PC-9 (cell line): ENCODE data around the gene SLC25A30. TPM values are rescaled to one million over a fixed set of nuclear protein-coding genes. Genes with fewer than 3 reads are reported as not detected.
"Not testable (repeated sequence)": the region's sequence is repeated elsewhere in the genome, so short reads cannot be mapped to it uniquely, and the experiment has no call there.

Source experiments
- BruUV-seq: library from RNA; stranded (reverse); fragments of 400-500 nt; replicated peaks from 2 replicates; lab custom pipeline; 2021; lab: Mats Ljungman, UMichigan
- CTCF ChIA-PET: fragments of 300-600 bp; sonication (Branson Sonifier 250); formaldehyde crosslinking; loops from one replicate; lab custom pipeline; 2022; ENCODE audit warnings: antibody characterized with exemption; lab: Charles Lee
- POLR2A ChIA-PET: fragments of 300-600 bp; sonication (Branson Sonifier 250); formaldehyde crosslinking; loops from one replicate; lab custom pipeline; 2022; ENCODE audit warnings: antibody characterized with exemption; ENCODE audit not compliant: unreplicated experiment; lab: Charles Lee
- DNase-seq, 2 experiments: peaks; one replicate each; pipeline versions ENCODE4 v3.0.0 to v3.0.0-alpha.2; 2015 to 2022; ENCODE audit warnings: mixed read lengths in 1 of 2
- H2AFZ ChIP-seq: fragments of 200-600 bp; sonication (generic); 2 replicates; pipeline ENCODE4 v1.8.1; 2017; ENCODE audit warnings: antibody characterized with exemption
- H3F3A ChIP-seq: fragments of 200-600 bp; sonication (generic); 2 replicates; pipeline ENCODE4 v1.8.1; 2017; ENCODE audit warnings: antibody characterized with exemption, mild to moderate bottlenecking, low read depth; ENCODE audit not compliant: insufficient read depth
- H3K27ac ChIP-seq: fragments of 200-600 bp; sonication (generic); 2 replicates; pipeline ENCODE4 v1.6.1; 2016; ENCODE audit warnings: mixed run types
- H3K27me3 ChIP-seq: fragments of 200-600 bp; sonication (generic); 2 replicates; pipeline ENCODE4 v1.6.1; 2016; ENCODE audit warnings: low read depth, mixed run types; ENCODE audit not compliant: insufficient read depth
- H3K36me3 ChIP-seq: fragments of 200-600 bp; sonication (generic); 2 replicates; pipeline ENCODE4 v1.6.1; 2016; ENCODE audit warnings: low read depth, mixed run types
- H3K4me1 ChIP-seq: fragments of 200-600 bp; sonication (generic); replicated peaks from 2 replicates; pipeline ENCODE4 v1.6.1; 2016; ENCODE audit warnings: mixed run types; ENCODE audit not compliant: insufficient read depth
- H3K4me2 ChIP-seq: fragments of 200-600 bp; sonication (generic); 2 replicates; pipeline ENCODE4 v1.6.1; 2017; ENCODE audit warnings: mixed run types
- H3K4me3 ChIP-seq: fragments of 200-600 bp; sonication (generic); 2 replicates; pipeline ENCODE4 v1.6.1; 2016; ENCODE audit warnings: mixed run types
- H3K79me2 ChIP-seq: fragments of 200-600 bp; sonication (generic); 2 replicates; pipeline ENCODE4 v1.6.1; 2017; ENCODE audit warnings: low read depth, mixed run types
- H3K9me2 ChIP-seq: fragments of 200-600 bp; sonication (generic); 2 replicates; pipeline ENCODE4 v1.8.1; 2017; ENCODE audit warnings: mild to moderate bottlenecking; ENCODE audit not compliant: insufficient read depth
- H3K9me3 ChIP-seq: fragments of 200-600 bp; sonication (generic); 2 replicates; pipeline ENCODE4 v1.8.1; 2016; ENCODE audit warnings: low read depth; ENCODE audit not compliant: insufficient read depth
- H4K20me1 ChIP-seq: fragments of 200-600 bp; sonication (generic); 2 replicates; pipeline ENCODE4 v1.8.1; 2017; ENCODE audit not compliant: insufficient read depth
- CTCF ChIP-seq: fragments of 200-600 bp; sonication (generic); conservative IDR thresholded peaks from 2 replicates; pipeline ENCODE4 v1.6.1; 2017; ENCODE audit warnings: mixed run types, antibody characterized with exemption, mild to moderate bottlenecking, moderate library complexity
- EZH2 ChIP-seq: fragments of 200-600 bp; sonication (generic); IDR thresholded peaks from 2 replicates; pipeline ENCODE4 v1.8.0; 2017; ENCODE audit warnings: antibody characterized with exemption, low read depth
- intact Hi-C: fragments of 100-400 bp; cut with micrococcal nuclease; formaldehyde crosslinking; loops from one replicate; pipeline ENCODE4 v1.10.0; 2022; ENCODE audit not compliant: unreplicated experiment
- total RNA-seq: library from RNA; stranded (reverse); gene quantifications from 2 replicates; pipeline ENCODE4 v1.2.3, GENCODE V29; 2021

SLC25A30 gene
- total RNA-seq, 1 experiment from 2014 or later, result 11.2 TPM

DNA sequence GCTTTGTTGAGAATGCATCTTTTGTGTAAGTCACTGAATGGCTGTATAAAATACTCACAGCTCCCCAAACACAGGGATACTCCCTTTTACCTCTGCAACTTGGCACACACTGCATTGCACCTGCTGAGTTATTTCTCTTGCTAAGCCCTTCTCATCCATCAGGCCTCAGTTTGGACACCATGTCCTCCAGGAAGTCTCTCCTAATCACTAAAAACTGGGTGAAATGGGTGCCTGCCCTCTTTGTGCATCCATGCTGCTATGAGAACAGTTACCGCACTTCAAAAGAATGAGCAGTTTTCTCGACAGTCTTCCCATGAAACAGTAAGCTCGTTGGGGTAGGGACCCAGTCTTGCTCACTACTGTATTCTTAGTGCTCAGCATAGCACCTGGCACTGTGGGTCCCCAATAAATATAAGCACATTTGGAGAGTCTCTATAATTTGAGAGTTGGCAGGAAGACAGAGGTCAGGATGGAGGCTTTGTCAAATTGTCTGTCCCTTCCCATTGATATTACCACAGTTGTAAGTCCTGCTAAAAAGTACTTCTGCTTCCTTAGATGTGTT lies 4.6 kb upstream of the SLC25A30 start:
- no peak overlapping the region for H3K4me2 ChIP-seq
- CTCF ChIA-PET, result no interaction called here
- DNase-seq, result no peak
- no peak overlapping the region for H3K4me3 ChIP-seq
- BruUV-seq, result no TSS peak
- H3K9me3 ChIP-seq, result no peaks in the 10 kb centered on the region
- no peaks in the 10 kb centered on the region for H3K4me1 ChIP-seq
- no peaks in the 10 kb centered on the region for H3K27me3 ChIP-seq
- no peaks in the 10 kb centered on the region for H3K9me2 ChIP-seq
- peaks cover 33% of the 10 kb centered on the region for H3F3A ChIP-seq
- no peak overlapping the region; the same call in 1 of the 2 replicates for H2AFZ ChIP-seq
- no peaks in the 10 kb centered on the region for H4K20me1 ChIP-seq
- no peaks in the 10 kb centered on the region for H3K79me2 ChIP-seq
- POLR2A ChIA-PET, result no interaction called here
- H3K36me3 ChIP-seq, result no peaks in the 10 kb centered on the region
- TF ChIP-seq EZH2 (no peak), CTCF (no peak)
- H3K27ac ChIP-seq, result no peak overlapping the region
- intact Hi-C loops, result no loop called here

GRCh38 chr13:45419945-45420344 lies 1.8 kb upstream of the SLC25A30 start:
- intact Hi-C loops, result loop anchor here (2.0 kb wide), 1 partner anchor 45 kb away; the partner anchor contains the start of gene COG3

GRCh38 chr13:45419389-45419788 lies 1.2 kb upstream of the SLC25A30 start:
- H2AFZ ChIP-seq, CTCF ChIA-PET, H3K27me3 ChIP-seq, H3K79me2 ChIP-seq, DNase-seq, POLR2A ChIA-PET, H3K36me3 ChIP-seq, H3K4me2 ChIP-seq, H3K9me2 ChIP-seq, H3K9me3 ChIP-seq, H3K4me3 ChIP-seq, H4K20me1 ChIP-seq, H3K27ac ChIP-seq, BruUV-seq: not testable (repeated sequence)
- intact Hi-C loops, result loop anchor here (2.0 kb wide), 1 partner anchor 45 kb away; the partner anchor contains the start of gene COG3
- H3F3A ChIP-seq, result peaks cover 37% of the 10 kb centered on the region
- H3K4me1 ChIP-seq, result peaks cover 11% of the 10 kb centered on the region

More at GRCh38 chr13:45419945-45420344, 1.8 kb upstream of the SLC25A30 start:
- Histone ChIP-seq H3K4me3 (no peak overlapping the region), H3K4me1 (peaks cover 11% of the 10 kb centered on the region), H3K27ac (no peak overlapping the region), H3K9me3 (no peaks in the 10 kb centered on the region), H2AFZ (no peak overlapping the region), H3K36me3 (no peaks in the 10 kb centered on the region), H3K27me3 (no peaks in the 10 kb centered on the region), H3K4me2 (no peak overlapping the region), H3F3A (peaks cover 37% of the 10 kb centered on the region), H3K79me2 (no peaks in the 10 kb centered on the region), H3K9me2 (no peaks in the 10 kb centered on the region), H4K20me1 (no peaks in the 10 kb centered on the region)
- no TSS peak for BruUV-seq
- ChIA-PET CTCF (no interaction called here), POLR2A (no interaction called here)
- TF ChIP-seq CTCF (no peak), EZH2 (no peak)
- DNase-seq, result no peak
